ENCODE results near the gene ZNF516. TPM values are rescaled to one million over a fixed set of nuclear protein-coding genes. Genes with fewer than 3 reads are reported as not detected.
A peak's percentile ranks its signal among the peaks of the same experiment; 100 is the strongest.
"Not testable (repeated sequence)": the region's sequence is repeated elsewhere in the genome, so short reads cannot be mapped to it uniquely, and the experiment has no call there.

Gene ZNF516
- total RNA-seq, 1 donor from 2014 or later: 12.3 TPM

DNA sequence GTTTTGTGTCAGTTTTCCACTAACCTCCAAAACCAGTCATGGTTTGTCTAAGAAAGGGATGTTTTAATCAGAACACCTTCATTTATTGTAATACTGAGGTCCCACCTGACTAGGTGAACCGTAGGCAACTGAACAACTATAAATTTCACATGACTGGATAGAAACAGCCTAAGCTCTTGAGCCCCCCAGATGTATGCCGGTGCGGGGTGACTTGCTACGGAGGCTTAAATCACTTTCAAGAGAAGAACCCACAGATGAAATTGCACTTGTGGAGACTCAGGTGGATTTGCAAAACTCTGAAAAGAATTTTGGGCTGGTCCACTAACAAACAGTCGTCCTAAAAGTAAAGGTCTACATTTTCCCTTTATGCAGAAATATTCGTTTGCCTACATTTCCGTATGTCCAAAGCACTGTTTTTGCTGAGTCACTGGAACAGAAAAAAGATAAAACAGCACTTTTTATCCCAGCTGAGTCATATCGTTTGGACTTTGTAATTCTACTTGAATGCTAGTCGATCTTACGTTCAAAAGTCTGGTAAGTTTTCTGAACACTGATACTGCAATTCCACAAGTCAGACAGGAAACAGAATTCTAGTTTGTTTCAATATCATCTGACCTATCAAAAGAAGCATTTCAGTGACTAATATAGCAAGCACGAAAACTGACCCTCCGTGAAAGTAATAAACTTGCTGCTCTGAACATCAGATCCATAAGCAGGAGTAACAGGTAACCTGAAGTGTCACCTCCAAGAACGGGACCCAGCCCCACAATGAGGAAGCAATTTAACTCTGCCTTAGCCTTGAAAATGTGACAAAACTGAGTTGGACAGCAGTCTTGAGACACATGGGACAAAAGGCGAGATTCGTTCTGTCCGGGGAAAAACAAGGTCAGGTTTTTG lies 18.1 kb downstream of the ZNF516 start:
- DNase-seq (ENCODE audit: missing footprints): no peak
- intact Hi-C loops (cut with DNase I): no loop called here
- peak; percentile 47 for ATAC-seq

DNA sequence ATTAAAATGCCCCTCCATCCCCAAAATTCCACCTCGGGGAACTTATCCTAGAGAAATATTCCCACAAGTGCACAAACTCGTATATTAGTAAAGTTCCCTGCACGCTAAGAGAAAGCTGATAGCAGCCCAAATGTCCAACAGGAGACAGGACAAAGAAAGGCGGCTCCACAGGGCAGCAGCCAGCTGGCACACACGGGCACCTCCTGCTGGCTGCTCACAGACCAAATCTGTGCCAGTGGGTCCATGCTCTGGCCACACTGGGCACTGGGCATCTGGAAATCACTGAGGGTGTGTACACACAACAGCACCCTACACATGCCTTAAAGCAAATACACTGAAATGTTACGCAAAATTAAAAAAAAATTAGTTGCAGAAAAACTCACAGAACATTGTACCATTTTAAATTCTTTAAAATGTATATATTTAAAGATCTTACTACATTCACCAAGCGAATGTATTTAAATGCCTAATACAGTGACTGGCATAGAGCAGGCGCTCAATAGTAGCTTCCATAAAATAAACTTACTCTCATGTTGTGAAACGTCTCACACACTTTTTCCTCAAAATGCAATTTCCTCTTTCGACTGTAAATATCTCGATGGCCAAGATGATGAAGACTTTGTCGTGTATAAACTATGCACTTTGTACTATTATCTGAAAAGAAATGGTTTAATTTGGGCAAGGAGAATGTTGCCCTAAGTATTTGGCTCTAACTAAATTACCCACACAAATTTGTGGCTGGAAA lies 19.4 kb downstream of the ZNF516 start:
- intact Hi-C loops (cut with DNase I): no loop called here
- DNase-seq (ENCODE audit: missing footprints) (no peak), ATAC-seq (no peak)

DNA sequence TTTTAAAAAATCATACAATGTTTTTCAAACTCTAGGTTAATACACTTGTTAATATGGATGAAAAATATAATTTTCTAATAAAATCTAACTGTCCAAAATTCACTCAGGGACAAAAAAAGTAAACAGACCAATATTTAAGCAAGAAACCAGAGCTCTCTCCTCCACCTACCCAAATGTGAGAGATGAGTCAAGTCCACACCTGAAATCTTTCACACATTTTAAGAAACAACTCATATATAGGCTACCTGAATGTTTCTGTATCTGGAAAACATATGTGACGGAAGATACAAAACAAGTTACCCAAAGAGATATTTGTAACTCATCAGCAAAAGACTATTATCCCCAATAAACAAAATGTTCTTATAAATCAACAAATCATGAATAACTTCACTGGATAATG lies 20.2 kb downstream of the ZNF516 start:
- no peak for ATAC-seq
- no peak for DNase-seq (ENCODE audit: missing footprints)
- intact Hi-C loops (cut with DNase I): no loop called here

DNA sequence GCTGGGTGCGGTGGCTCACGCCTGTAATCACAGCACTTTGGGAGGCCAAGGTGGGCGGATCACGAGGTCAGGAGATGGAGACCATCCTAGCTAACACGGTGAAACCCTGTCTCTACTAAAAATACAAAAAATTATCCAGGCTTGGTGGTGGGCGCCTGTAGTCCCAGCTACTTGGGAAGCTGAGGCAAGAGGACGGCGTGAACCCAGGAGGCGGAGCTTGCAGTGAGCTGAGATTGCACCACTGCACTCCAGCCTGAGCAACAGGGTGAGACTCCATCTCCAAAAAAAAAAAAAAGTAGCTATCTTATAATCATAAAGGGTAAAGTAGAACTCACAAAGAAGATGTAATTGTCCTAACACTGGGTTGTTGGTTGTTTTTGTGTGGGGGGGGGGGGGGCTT lies 21.5 kb downstream of the ZNF516 start:
- intact Hi-C loops (cut with DNase I); ATAC-seq; DNase-seq (ENCODE audit: missing footprints): not testable (repeated sequence)

DNA sequence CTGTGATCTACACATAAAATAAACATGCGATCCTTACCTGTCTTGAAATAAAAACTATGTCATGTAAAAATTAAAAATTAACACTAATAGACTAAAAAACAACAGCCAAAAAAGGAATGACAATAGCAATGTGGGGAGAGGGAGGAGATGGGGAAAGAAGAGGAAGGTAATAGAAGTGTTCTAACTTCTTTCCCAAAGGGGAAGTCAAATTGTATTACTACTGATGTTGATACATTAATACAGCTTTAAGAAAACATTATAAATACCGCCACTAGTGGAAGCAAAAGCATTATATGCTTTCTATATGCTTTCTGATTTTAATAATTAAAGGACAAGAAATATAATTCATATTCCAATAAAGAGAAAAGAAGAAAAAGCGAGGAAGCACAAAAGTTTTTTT lies 22.2 kb downstream of the ZNF516 start:
- no peak for ATAC-seq
- no peak for DNase-seq (ENCODE audit: missing footprints)
- intact Hi-C loops (cut with DNase I): no loop called here

DNA sequence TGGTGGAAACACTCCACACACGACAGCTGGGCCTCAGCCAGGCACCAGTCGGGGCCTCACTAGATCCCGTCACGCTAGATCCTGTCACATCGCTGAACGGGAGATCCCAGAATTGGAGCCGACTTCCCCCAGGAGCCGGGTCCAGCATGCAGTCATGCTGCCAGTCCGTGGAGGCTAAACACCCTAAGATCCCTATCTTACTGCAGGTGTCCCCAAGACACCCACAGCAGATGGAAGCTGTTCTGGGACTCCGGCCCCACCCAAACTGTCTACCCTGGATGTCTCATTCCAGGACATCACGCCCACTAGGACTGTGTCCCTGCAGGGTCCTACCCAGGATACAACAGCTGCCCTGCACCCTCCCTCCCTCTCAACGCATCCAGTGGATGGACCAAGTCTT lies 23.4 kb downstream of the ZNF516 start:
- ATAC-seq: no peak

DNA sequence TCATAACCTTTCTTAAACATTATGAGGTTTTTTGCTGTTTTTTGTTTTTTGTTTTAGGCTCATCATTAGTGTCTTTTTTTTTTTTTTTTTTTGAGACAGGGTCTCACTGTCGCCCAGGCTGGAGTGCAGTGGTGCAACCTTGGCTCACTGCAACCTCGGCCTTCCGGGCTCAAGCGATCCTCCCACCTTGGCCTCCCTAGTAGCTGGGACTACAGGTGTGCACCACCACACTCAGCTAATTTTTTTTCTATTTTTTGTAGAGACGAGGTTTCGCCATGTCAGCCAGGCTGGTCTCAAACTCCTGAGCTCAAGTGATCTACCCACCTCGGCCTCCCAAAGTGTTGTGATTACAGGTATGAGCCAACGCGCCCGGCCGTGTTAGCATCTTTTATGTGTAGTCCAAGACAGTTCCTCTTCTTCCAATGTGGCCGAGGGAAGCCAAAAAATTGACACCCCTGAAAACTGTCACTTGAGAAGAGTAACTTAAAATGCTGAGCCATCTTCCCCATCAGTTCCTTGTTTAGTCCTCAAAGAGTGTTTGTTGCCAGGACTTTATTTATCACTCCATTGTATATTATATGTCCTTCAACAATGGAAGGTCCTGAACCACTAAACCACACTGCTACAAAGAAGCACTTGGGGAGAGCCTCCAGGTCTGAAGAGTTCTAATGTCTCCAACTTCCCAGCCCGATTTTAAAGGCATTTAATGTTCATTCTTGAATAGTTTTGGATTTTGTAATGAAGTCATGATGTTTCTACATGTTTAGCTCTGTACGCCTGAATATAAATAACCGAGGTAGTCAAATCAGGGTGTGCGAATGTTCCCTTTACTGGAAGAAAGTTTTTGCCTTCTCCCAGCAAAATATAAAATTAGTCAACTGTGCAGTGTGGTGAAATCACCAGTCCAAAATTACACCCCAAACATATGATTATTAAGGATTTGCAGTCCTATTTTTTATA lies 26.4 kb downstream of the ZNF516 start:
- DNase-seq (ENCODE audit: missing footprints) (peak; percentile 88), ATAC-seq (no peak)
- intact Hi-C loops (cut with DNase I): no loop called here

More for the DNA sequence above, 23.4 kb downstream of the ZNF516 start:
- no peak for DNase-seq (ENCODE audit: missing footprints)
- intact Hi-C loops (cut with DNase I): no loop called here

DNA sequence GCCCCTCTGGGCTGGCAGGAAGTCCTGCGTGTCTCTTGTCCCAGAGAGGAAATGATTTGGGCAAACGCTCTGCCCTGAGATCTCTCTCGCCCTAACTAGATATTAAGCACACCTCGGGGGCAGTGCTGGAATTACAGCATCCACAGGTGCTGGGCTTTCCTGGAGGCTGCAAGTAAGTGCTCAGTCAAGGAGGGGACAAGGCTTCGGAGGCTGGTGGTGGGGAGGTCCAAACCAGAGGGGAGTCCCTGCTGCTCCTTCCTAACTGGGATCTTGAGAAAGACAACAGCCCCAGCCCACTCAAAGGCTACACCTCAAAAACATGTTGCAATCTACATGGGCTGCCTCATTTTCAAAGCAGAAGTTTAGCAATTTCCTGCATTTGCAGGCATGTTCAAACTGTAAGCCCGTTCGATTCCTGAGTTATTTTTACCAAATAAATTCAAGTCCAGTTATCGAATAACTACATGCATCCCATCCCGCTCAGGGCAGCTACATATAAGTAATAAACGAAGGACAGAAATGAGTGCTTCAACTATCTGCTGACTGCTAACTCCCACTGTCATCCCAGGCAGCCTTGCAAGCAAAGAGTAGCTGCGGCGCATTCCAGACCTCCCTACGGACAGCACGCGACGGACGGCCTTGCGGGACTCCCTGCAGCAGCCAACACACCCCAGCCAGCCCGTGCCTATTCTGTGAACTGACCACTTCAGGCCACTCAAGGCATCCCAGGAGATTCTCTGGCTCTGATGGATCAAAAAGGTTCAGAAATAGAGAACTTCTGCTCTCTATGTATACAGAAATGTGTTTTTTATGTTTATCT lies 27.5 kb downstream of the ZNF516 start:
- no peak for DNase-seq (ENCODE audit: missing footprints)
- peak; percentile 77 for ATAC-seq
- intact Hi-C loops (cut with DNase I): no loop called here

DNA sequence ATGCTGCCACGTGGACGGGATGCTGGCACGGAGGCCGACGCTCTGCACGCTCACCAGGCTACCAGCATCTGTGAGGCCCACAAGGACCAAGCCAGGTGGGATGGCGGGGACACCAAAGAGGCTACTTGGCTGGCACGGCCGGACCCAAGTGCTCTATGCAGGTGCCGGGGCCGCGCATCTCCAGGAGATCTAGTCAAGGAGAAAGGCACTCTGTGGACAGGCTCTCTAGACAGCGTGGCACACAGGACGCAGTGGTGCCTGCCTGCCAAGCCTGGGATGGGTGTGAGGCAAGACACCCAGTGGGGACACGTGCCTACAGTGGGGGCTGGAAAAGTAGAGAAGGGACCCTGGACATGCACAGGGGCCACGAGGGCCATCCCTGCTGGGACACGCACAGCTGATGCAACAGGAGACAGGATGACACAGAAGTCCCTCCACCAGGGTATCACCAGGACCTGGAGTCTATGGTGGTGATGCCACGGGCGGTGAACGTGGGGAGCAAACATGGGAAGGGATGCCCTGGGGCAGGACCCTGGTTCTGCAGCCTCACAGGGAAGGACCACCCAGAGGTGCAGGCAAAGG lies 28.5 kb downstream of the ZNF516 start:
- no peak for DNase-seq (ENCODE audit: missing footprints)
- ATAC-seq: peak; percentile 23
- intact Hi-C loops (cut with DNase I): no loop called here

DNA sequence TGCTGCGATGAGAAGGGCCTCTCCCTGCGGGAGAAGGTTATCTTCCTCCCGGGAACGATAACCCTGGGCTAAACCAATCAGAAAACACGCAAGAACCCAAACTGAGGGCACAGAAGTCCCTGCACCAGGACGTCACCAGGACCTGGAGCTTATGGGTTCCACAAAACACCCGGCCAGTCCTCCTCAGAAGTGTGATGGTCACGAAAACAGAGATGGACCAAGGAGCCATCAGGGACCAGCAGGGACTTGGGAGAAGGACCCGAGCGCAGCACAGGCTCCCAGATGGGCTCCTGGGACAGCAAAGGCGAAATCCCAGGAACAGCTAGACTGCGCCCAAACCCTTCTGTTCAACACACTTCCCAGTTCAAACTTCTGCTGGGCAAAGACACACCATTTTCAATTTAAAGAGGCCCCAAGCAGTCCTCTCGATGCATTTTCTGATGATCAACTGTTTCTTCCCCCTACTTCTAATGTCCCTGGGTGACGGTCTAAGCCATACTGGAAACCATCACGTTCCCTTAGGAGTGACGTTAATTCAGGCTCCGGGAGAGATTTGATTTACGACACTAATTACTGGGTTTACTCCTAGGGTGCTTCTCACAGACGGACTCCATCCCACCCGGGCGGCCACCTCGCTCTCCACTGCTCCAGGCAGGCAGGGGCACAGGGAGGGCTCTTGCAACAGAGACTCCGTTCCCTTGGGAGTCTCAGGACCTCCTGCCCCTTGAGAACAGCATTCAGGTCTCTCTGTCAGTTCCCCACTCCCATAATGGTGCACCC lies 29.2 kb downstream of the ZNF516 start:
- intact Hi-C loops (cut with DNase I): no loop called here
- no peak for DNase-seq (ENCODE audit: missing footprints)
- ATAC-seq: no peak

DNA sequence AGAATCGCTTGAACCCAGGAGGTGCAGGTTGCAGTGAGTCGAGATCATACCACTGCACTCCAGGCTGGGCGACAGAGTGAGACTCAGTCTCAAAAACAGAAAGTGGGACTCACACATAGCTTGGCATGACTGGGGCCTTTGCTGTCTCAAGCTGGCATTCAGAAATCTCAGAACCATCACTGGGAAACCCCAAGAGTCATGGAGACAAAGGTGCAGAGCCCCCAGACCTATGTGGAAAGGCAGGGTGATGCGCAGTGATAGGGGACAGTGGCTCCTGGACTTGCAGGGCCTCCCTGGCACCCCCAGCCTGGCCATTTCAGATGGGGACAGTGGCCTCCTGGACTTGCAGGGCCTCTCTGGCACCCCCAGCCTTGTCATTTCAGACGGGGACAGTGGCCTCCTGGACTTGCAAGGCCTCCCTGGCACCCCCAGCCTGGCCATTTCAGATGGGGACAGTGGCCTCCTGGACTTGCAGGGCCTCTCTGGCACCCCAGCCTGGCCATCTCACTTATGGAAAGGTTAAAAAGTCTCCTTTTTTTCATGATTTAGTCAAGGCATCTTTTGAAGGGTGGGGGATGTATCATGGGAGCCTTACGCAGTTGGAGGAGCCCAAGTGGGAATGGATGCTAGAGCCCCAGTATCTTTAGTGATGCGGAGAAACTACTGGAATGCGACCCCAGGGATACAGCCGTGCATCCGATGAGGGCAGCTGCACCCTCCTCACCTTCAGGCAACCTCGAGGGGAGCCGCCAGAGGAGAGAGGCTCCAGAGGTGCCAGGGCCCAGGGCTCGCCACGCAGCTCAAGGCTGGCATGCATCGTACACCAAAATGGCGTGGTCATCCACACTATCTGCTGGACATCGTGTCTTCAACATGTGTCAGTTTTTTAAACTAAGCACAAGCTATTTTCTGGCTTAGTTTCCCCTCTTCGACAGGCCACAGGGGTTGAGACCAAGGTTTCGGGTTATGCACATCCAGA lies 30.5 kb downstream of the ZNF516 start:
- DNase-seq (ENCODE audit: missing footprints) (no peak), ATAC-seq (no peak)
- intact Hi-C loops (cut with DNase I): no loop called here

DNA sequence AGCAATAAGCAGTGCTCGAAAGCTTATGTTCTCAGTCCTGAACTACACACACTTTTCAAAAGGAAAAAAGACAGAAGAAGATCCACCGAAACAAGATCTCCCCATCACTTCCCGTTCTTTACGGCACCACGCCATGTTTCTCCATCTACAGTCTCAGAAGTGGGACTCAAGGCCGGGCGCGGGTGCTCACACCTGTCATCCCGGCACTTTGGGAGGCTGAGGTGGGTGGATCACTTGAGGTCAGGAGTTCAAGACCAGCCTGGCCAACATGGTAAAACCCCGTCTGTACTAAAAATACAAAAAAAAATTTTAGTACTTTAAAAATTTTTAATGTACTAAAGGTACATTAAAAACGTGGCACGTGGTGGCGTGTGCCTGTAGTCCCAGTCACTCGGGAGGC lies 31.2 kb downstream of the ZNF516 start:
- no peak for DNase-seq (ENCODE audit: missing footprints)

DNA sequence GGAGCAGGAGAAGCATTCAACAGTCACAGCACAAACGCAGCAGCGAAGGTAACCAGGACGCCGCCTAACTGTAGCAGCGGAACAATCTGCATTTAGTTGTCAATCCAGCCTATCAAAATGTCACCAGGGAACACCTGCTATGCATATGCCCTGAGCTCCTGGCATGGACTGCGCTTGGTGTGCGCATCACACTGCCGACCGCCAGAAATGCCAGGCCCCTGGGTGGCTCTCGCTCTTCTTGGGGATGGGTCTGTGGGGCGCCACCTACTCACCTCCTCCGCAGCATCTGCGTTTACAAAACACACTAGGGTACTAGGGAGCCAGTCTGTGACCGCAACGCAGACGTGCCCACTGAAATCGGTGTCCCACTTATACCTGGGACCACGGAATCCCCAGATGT lies 31.7 kb downstream of the ZNF516 start:
- intact Hi-C loops (cut with DNase I): no loop called here
- DNase-seq (ENCODE audit: missing footprints): no peak
- no peak for ATAC-seq

More for the DNA sequence above, 31.2 kb downstream of the ZNF516 start:
- intact Hi-C loops (cut with DNase I): no loop called here
- no peak for ATAC-seq

DNA sequence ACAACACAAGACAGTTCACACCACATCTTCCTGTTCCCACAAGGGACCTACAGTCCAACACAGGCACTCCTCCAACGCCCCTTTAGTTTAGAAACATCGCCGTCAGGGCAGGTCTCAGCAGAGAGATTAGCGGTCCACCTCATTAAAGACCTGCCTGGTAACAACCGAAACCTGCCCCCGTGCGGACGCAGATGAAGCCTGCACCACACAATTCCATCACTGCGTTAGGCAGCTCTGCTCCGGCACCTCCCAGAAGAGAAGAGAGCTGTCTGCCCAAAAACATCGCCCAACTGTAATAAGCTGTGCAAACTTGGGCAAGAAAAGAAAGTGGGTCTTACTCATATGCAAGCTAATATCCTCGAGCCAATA lies 32.7 kb downstream of the ZNF516 start:
- ATAC-seq: no peak
- DNase-seq (ENCODE audit: missing footprints): no peak
- intact Hi-C loops (cut with DNase I): no loop called here

DNA sequence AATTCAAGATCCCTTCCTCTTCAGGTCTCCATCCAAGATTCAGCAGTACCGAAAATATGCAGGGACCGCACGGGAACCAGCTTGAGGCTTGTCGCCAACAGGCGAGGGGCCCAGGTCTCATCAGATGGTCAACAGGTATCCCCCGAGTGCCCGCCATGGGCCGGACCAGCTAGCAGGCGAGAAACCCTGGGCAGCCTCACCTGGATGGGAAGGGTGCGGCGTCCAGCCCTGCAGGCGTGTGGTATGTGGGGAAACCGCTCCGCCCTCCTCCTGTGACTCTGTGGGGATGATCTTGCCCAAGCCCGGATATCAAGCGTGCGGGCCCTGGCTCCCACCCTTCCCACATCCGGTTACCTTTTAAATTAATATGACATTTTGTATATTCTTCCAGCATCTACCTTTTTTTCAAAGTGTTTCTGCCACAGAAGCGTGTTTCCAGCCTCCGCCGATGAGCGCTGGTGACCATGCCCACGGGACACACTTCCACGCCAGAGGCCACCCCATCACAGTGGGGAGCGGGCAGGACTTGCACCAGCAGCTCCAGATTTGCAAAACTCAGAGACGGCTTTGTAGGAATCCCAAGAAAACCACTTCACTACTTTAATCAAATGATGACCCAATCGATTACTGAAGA lies 33.2 kb downstream of the ZNF516 start:
- intact Hi-C loops (cut with DNase I): no loop called here
- DNase-seq (ENCODE audit: missing footprints) (no peak), ATAC-seq (no peak)

DNA sequence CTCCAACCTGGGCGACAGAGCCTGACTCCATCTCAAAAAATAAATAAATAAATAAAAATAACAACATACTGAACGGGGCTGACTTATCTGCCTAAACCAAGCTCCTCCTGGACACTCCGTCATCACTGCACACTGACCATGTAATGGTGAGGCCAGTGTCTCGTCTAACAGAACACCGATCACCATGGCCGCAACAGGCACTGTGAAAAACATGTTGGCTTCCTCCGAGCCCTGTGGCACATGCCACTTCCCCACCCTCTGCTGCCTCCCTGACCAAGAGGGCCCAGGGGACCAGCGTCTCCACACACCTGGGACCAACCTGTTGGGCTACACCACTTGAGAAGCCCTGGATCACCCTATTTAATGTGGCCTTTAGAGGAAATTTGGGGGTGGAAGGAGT lies 33.9 kb downstream of the ZNF516 start:
- no peak for ATAC-seq
- intact Hi-C loops (cut with DNase I): no loop called here
- DNase-seq (ENCODE audit: missing footprints): no peak
